VCaP (cell line): Measurements from ENCODE around the gene NABP1.

Experiments used
- H3K27ac ChIP-seq: fragments of 450-650 bp; 2 replicates; pipeline ENCODE4 v1.5.1; 2017
- CTCF ChIP-seq: fragments of 450-650 bp; conservative IDR thresholded peaks from 2 replicates; pipeline ENCODE4 v1.5.1; 2017; ENCODE audit warnings: mild to moderate bottlenecking, moderate library complexity

Gene NABP1

DNA sequence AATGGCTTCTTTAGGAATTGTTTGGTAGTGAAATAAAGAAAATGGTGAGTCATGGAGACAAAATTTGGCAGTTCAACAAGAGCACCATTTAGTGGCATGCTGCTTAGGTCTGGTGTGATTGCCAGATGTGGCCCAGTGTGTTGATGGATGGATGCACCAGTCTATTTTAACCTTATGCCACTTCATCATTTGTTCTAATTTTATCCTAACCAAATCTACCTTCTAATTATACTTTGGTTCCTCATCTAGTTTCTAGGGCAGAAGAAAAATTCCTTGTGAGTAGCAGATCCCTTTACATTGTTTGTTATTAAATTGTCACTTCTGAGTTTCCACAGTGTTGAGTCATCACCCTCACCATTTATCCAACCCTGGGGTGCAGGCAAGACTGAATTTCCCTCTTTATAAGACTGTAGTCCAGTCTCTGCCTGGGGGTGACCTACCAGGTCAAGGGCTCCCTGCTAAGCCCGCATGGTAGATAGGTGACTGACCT is 32.5 kb downstream of the NABP1 start:
- no peak overlapping the region for H3K27ac ChIP-seq
- TF ChIP-seq CTCF = no peak

GRCh38 chr2:191711621-191712020 is 33.7 kb downstream of the NABP1 start:
- no peak for TF ChIP-seq CTCF
- H3K27ac ChIP-seq = no peak overlapping the region

- TF ChIP-seq CTCF = peak; percentile 40
- no peak overlapping the region for H3K27ac ChIP-seq
Observed at GRCh38 chr2:191713837-191714236, 35.9 kb downstream of the NABP1 start.

GRCh38 chr2:191714925-191715324 is 37.0 kb downstream of the NABP1 start:
- no peak for TF ChIP-seq CTCF
- no peak overlapping the region for H3K27ac ChIP-seq

GRCh38 chr2:191715471-191715870 is 37.5 kb downstream of the NABP1 start:
- H3K27ac ChIP-seq = no peak overlapping the region
- no peak for TF ChIP-seq CTCF

- no peak for TF ChIP-seq CTCF
- H3K27ac ChIP-seq = no peak overlapping the region
Observed at GRCh38 chr2:191719261-191719660, 41.3 kb downstream of the NABP1 start.

DNA sequence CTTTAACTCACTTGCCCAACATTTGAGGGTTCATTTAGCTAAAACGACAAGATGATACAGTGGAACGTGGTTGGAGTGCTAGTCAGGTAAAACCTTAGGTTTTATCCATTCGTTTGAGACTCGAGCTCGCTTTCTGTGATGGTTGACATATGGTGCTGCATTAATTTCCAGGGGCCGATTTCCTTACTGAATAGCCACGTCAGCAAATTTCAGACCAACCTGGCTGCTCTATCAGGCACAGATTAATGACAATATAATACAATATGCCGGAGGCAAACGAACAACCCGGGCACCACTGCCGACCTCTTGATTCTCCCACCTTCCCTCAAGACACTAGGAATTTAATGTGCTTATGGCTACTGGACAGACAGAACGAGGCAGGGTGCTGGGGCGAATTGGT is 42.0 kb downstream of the NABP1 start:
- H3K27ac ChIP-seq = no peak overlapping the region
- TF ChIP-seq CTCF = no peak

DNA sequence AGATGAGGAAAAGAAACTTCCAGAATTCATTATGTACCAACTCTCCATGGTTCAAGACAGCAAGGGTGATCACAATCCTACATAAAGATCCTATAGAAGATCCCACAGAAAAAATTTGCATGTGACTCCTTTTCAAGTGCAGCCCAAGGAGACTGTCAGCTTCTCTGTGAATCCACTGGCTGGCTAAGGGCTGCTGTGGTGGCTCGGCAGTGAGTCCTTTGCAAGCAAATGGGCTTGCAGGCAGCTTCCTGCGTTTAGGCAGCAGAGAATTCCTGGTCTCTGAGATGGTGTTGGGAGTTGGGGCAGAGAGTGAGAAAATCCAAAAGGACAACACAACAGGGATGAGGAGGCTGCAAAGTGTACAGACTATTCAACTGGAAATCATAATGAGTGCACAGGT is 43.4 kb downstream of the NABP1 start:
- TF ChIP-seq CTCF = no peak

More for the DNA sequence above, 43.4 kb downstream of the NABP1 start:
- no peak overlapping the region for H3K27ac ChIP-seq
